Neutrophil (primary cell): ENCODE data around the gene TTC9B.

ENCODE experiments used
- H3K27ac ChIP-seq: fragments of 200-600 bp; sonication (generic); 2 replicates; pipeline ENCODE4 v1.5.1; 2016; ENCODE audit warnings: mild to moderate bottlenecking, moderate library complexity
- H3K27me3 ChIP-seq: fragments of 200-600 bp; sonication (generic); 2 replicates; pipeline ENCODE4 v1.6.0; 2016; ENCODE audit warnings: mild to moderate bottlenecking
- H3K36me3 ChIP-seq: fragments of 200-600 bp; sonication (generic); 2 replicates; pipeline ENCODE4 v1.5.1; 2017
- H3K4me1 ChIP-seq, 2 experiments: fragments of 200-600 bp in 1 of 2; sonication (generic) in 1 of 2; 1 replicate in 1 of 2; 2 replicates in 1 of 2; pipeline versions ENCODE4 v1.5.1 to v1.6.1; 2013 to 2016; ENCODE audit warnings: low read depth in 1 of 2, low read length in 1 of 2, mild to moderate bottlenecking in 1 of 2, moderate library complexity in 1 of 2; ENCODE audit not compliant: control insufficient read depth in 1 of 2, insufficient read depth in 1 of 2
- H3K4me3 ChIP-seq, 2 experiments: fragments of 200-600 bp in 1 of 2; sonication (generic) in 1 of 2; 1 replicate in 1 of 2; 2 replicates in 1 of 2; pipeline ENCODE4 v1.5.1; 2013 to 2016; ENCODE audit warnings: low read depth in 1 of 2, low read length in 1 of 2, mild to moderate bottlenecking in 1 of 2, moderate library complexity in 1 of 2
- H3K9me3 ChIP-seq: fragments of 200-600 bp; sonication (generic); 2 replicates; pipeline ENCODE4 v1.5.1; 2016
- TF ChIP-seq, protein P1 (sequence below): fragments of 200-600 bp; sonication (generic); IDR thresholded peaks from 2 replicates; pipeline ENCODE4 v1.5.1; 2016; ENCODE audit warnings: antibody characterized with exemption

TTC9B gene

DNA sequence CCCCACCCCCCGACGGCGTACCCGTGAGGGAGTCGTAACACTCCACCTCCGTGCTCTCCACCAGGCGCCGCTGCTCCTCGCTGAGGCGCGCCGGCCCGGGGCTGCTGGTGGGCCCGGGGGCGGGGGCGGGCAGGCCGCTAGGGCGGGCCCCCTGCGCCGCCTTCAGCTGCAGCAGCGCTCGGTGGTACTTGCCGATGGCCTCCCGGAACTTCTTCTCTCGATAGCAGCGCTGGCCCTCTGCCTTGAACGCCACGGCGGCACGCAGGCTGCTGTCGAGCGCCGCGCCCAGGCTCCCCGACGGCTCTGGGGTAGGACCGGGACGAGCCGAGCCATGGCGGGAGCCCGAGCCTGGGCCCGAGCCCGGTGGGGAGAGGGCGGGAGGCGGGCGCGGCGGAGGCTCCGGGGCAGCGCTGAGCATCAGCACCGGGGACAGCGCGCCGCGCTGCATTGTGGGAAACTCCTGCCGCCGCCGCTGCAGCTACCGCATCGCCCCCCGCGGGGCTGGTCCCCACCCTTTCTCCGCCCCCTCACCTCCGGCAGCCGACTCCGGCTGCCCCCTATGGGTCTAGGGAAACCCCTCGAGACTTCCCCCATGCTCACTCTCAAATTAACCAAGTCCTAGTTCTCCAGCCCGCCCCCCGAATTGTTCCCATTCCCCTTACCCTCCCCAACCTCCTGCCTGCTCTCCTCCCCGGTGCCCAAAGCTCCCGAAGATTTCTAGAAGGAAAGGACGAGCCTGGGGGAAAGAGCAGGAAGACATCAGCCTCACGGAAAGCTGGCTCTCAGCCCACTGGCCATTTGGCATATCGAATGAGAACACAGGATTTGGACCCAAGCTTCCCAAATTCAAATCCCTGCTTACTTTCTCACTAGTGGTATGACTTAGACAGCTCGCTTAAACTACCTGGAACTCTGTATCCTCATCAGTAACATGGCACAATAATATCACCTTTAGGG lies at the start of gene TTC9B:
TTC9B (minus strand) TSS at position 451 of the 957 bp plus-strand sequence; CDS start at position 448, 3 bp downstream.
- TF ChIP-seq, protein P1, sequence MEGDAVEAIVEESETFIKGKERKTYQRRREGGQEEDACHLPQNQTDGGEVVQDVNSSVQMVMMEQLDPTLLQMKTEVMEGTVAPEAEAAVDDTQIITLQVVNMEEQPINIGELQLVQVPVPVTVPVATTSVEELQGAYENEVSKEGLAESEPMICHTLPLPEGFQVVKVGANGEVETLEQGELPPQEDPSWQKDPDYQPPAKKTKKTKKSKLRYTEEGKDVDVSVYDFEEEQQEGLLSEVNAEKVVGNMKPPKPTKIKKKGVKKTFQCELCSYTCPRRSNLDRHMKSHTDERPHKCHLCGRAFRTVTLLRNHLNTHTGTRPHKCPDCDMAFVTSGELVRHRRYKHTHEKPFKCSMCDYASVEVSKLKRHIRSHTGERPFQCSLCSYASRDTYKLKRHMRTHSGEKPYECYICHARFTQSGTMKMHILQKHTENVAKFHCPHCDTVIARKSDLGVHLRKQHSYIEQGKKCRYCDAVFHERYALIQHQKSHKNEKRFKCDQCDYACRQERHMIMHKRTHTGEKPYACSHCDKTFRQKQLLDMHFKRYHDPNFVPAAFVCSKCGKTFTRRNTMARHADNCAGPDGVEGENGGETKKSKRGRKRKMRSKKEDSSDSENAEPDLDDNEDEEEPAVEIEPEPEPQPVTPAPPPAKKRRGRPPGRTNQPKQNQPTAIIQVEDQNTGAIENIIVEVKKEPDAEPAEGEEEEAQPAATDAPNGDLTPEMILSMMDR: no peak
- peaks cover 82% of the 10 kb centered on the region for H3K27me3 ChIP-seq
- H3K4me3 ChIP-seq: no peak within 1 kb of the TSS
- no peaks in the 10 kb centered on the region for H3K36me3 ChIP-seq
- no peaks in the 10 kb centered on the region for H3K9me3 ChIP-seq
- H3K4me1 ChIP-seq: no peaks in the 10 kb centered on the region
- H3K27ac ChIP-seq: no peak within 1 kb of the TSS

DNA sequence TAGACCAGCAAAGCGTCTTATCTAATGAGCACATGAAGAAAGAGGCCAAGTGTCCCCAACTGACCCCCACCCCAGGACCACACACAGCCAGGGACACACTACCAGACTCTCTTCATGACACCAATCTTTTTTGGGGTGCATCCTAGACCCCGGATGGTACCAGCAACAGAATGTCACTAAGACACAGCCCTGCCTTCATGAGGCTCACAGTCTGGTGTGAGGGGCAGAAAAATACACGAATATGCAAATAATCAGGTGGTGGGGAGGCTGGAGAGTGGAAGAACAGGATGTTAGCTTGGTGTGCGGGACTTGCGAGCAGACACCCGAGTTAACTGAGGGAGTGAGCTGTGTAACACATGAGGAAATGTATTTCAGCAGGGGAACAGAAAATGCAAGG lies 49.4 kb upstream of the TTC9B start:
- Histone ChIP-seq H3K36me3 (peaks cover 52% of the 10 kb centered on the region), H3K9me3 (no peaks in the 10 kb centered on the region), H3K27me3 (no peaks in the 10 kb centered on the region), H3K4me3 (no peak overlapping the region), H3K4me1 (no peaks in the 10 kb centered on the region), H3K27ac (no peak overlapping the region)
- TF ChIP-seq, protein P1: no peak

DNA sequence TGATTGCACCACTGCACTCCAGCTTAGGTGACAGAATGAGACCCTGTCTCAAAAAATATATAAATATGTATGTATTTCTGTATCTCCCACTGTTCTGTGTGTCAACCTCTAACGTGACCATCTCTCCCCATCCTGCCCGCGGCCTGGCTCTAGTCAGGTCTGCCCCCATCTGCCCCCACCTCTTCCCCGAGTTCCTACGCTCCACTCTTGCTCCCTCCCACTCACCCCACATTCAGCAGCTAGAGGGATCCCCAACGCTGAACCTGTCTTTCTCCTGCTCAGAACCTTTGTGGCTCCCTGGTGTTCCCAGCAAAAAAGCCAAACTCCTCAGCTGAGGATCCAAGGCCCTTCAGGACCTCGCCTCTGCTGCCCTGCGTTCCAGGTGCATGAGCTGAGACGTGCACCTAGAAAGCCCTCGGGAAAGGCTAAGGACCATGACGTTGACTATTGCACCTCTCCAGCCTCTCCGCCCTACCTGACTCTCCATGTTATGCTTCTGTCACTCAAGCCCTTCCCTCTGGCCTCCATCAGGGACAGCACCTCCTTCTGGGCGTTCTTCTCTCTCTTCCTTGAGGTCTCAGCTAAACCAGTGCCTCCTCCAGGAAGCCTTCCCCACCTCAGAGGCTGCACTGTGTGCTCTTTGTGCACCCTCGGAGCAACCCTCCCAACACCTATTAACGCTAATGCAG lies 48.9 kb upstream of the TTC9B start:
- Histone ChIP-seq H3K4me3 (no peak overlapping the region), H3K4me1 (no peaks in the 10 kb centered on the region), H3K27ac (no peak overlapping the region), H3K36me3 (peaks cover 52% of the 10 kb centered on the region), H3K9me3 (no peaks in the 10 kb centered on the region), H3K27me3 (no peaks in the 10 kb centered on the region)
- TF ChIP-seq, protein P1: no peak

DNA sequence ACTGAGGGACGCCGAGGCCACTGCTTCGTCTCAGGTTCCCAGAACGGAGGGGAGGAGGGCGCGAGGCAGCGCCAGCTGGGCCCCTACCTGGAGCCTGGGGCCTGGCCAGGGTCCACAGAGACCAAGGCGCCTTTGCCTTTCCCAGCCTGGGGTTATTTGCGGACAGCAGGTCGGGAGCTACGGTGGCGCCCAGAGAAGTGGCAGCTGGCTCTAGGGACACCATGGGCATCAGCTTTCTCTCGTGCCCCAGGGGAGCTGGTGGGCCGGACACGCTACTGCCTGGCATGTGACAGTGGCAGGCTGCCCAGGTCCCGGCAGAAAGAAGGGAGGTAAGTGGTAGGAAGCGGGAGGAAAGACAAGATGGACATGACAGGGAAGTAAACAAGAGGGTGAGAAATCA lies 47.9 kb upstream of the TTC9B start:
- peaks cover 52% of the 10 kb centered on the region for H3K36me3 ChIP-seq
- H3K27me3 ChIP-seq: no peaks in the 10 kb centered on the region
- H3K9me3 ChIP-seq: no peaks in the 10 kb centered on the region
- TF ChIP-seq, protein P1: no peak
- no peaks in the 10 kb centered on the region for H3K4me1 ChIP-seq
- no peak overlapping the region for H3K27ac ChIP-seq
- no peak overlapping the region for H3K4me3 ChIP-seq

DNA sequence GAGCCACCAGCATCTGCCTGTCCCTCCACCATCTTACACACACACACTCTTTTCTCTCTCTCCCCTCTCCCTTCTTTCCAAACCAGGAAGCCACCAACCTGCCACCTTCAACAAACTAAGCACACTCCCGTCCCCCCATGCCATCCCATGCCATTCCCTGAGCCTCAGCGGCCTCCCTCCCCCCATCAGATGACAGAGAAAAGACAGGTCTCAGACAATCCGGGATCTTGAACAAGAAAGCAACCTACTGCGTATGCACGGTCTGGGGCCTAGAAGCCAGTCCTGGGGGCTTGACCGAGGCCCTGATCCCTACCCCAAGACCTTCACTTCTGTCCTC lies 47.5 kb upstream of the TTC9B start:
- H3K4me1 ChIP-seq: no peaks in the 10 kb centered on the region
- H3K36me3 ChIP-seq: peaks cover 52% of the 10 kb centered on the region
- no peaks in the 10 kb centered on the region for H3K9me3 ChIP-seq
- TF ChIP-seq, protein P1: no peak
- H3K27ac ChIP-seq: no peak overlapping the region
- H3K4me3 ChIP-seq: no peak overlapping the region
- no peaks in the 10 kb centered on the region for H3K27me3 ChIP-seq
